HepG2 (cell line): Measurements from ENCODE around the gene SEPTIN10. TPM values are rescaled to one million over a fixed set of nuclear protein-coding genes. Genes with fewer than 3 reads are reported as not detected.

Source experiments
- ATAC-seq: fragments of 200-7000 bp; cut with Tn5 transposase; 3 replicates; pipeline ENCODE4 v1.9.1; 2020; ENCODE audit warnings: mild to moderate bottlenecking, moderate library complexity
- BruUV-seq: library from RNA; stranded (reverse); fragments of 400-500 nt; replicated peaks from 2 replicates; lab custom pipeline; 2021; lab: Mats Ljungman, UMichigan
- CTCF ChIA-PET: fragments of 300-600 bp; formaldehyde crosslinking; extraction: SDS; loops from one replicate; lab custom pipeline; 2021; ENCODE audit warnings: low total read pairs, inconsistent platforms, low intra/inter-chr PET ratio; lab: Yijun Ruan, JAX
- POLR2A ChIA-PET: fragments of 350-600 bp; sonication (Branson Sonifier 250); formaldehyde crosslinking; loops from one replicate; lab custom pipeline; 2020; ENCODE audit warnings: antibody characterized with exemption, inconsistent platforms; lab: Yijun Ruan, JAX
- DNase-seq: peaks from one replicate; pipeline ENCODE4 v3.0.0-alpha.2; 2015; ENCODE audit warnings: low spot score
- FAIRE-seq: peaks from 3 replicates; lab custom pipeline; 2011; peaks lifted over from hg19 to GRCh38; lab: Jason Lieb, UNC
- H2AFZ ChIP-seq: one replicate; pipeline ENCODE4 v1.6.1; 2011; ENCODE audit warnings: low read length, inconsistent platforms
- H3K27ac ChIP-seq: fragments of 300-600 bp; 3 replicates; pipeline ENCODE4 v1.8.0; 2011; ENCODE audit warnings: mixed run types, mild to moderate bottlenecking, mixed read lengths, low read length, inconsistent platforms; ENCODE audit not compliant: insufficient read depth; ENCODE audit errors: extremely low read length
- H3K27me3 ChIP-seq, 2 experiments: fragments of 200-600 bp in 1 of 2; 2 replicates in 1 of 2; 3 replicates in 1 of 2; pipeline versions ENCODE4 v1.6.0 to v1.8.0; 2011; ENCODE audit warnings: low read length in 2 of 2, mild to moderate bottlenecking in 2 of 2, moderate library complexity in 2 of 2, inconsistent platforms in 1 of 2; ENCODE audit not compliant: insufficient read depth in 2 of 2, control insufficient read depth in 1 of 2
- H3K36me3 ChIP-seq, 2 experiments: fragments of 200-600 bp in 1 of 2; replicated peaks in 1 of 2; 2 replicates in 1 of 2; 3 replicates in 1 of 2; pipeline versions ENCODE4 v1.5.1 to v1.8.0; 2011; ENCODE audit warnings: low read length in 2 of 2, inconsistent platforms in 1 of 2; ENCODE audit not compliant: insufficient read depth in 2 of 2, control insufficient read depth in 1 of 2
- H3K4me1 ChIP-seq: 2 replicates; pipeline ENCODE4 v1.5.1; 2012; ENCODE audit warnings: low read length, inconsistent platforms; ENCODE audit not compliant: insufficient read depth
- H3K4me2 ChIP-seq: 2 replicates; pipeline ENCODE4 v1.6.0; 2011; ENCODE audit warnings: low read depth, low read length, inconsistent platforms
- H3K4me3 ChIP-seq, 3 experiments: fragments of 200-600 bp in 1 of 3; sonication (generic), shearing (Covaris generic) in 1 of 3; replicated peaks in 1 of 3; 2 replicates each; pipeline ENCODE4 v1.5.1; 2011 to 2016; ENCODE audit warnings: low read length in 3 of 3, inconsistent platforms in 2 of 3, low read depth in 2 of 3, mild to moderate bottlenecking in 2 of 3, control low read depth in 1 of 3, mixed read lengths in 1 of 3; ENCODE audit not compliant: insufficient read depth in 1 of 3
- H3K79me2 ChIP-seq: one replicate; pipeline ENCODE4 v1.6.1; 2011; ENCODE audit warnings: low read length, inconsistent platforms; ENCODE audit not compliant: insufficient read depth
- H3K9ac ChIP-seq: 2 replicates; pipeline ENCODE4 v1.6.0; 2011; ENCODE audit warnings: mild to moderate bottlenecking, low read depth, low read length, inconsistent platforms; ENCODE audit not compliant: insufficient read depth
- H3K9me3 ChIP-seq: 2 replicates; pipeline ENCODE4 v1.5.1; 2012; ENCODE audit warnings: mild to moderate bottlenecking, low read length
- H4K20me1 ChIP-seq: 2 replicates; pipeline ENCODE4 v1.6.0; 2011; ENCODE audit warnings: inconsistent platforms, mild to moderate bottlenecking, low read length, moderate library complexity; ENCODE audit not compliant: insufficient read depth
- CC2D1A ChIP-seq: sonication (generic); formaldehyde crosslinking; IDR thresholded peaks from 2 replicates; pipeline ENCODE4 v1.8.1; 2023; ENCODE audit warnings: mild to moderate bottlenecking, missing genetic modification reagents
- HMG20B ChIP-seq: conservative IDR thresholded peaks from 2 replicates; pipeline ENCODE4 v1.6.1; 2016; ENCODE audit warnings: missing genetic modification reagents, missing compliant biosample characterization
- IKZF1 ChIP-seq: fragments of 450-650 bp; IDR thresholded peaks from 2 replicates; pipeline ENCODE4 v1.7.1; 2016
- MBD4 ChIP-seq: IDR thresholded peaks from 2 replicates; pipeline ENCODE4 v1.6.1; 2012; ENCODE audit warnings: low read length, inconsistent platforms, borderline replicate concordance
- NFE2 ChIP-seq: sonication (generic); formaldehyde crosslinking; IDR thresholded peaks from 2 replicates; pipeline ENCODE4 v1.4.0; 2020; ENCODE audit warnings: missing genetic modification reagents
- NRL ChIP-seq: sonication (generic); formaldehyde crosslinking; IDR thresholded peaks from 2 replicates; pipeline ENCODE4 v1.5.0; 2020; ENCODE audit warnings: missing genetic modification reagents, mild to moderate bottlenecking, moderate library complexity, borderline replicate concordance
- PHF8 ChIP-seq: sonication (generic); formaldehyde crosslinking; IDR thresholded peaks from 2 replicates; pipeline ENCODE4 v1.5.0; 2020; ENCODE audit warnings: missing genetic modification reagents
- PLSCR1 ChIP-seq: sonication (generic); formaldehyde crosslinking; IDR thresholded peaks from 2 replicates; pipeline ENCODE4 v1.5.0; 2020; ENCODE audit warnings: missing genetic modification reagents, mild to moderate bottlenecking, borderline replicate concordance
- SMARCE1 ChIP-seq: fragments of 450-650 bp; IDR thresholded peaks from 2 replicates; pipeline ENCODE4 v1.6.1; 2017; ENCODE audit warnings: borderline replicate concordance
- STAT5B ChIP-seq: sonication (generic); formaldehyde crosslinking; IDR thresholded peaks from 2 replicates; pipeline ENCODE4 v1.4.0; 2020; ENCODE audit warnings: missing genetic modification reagents
- TCF12 ChIP-seq, 2 experiments: fragments of 450-650 bp in 1 of 2; sonication (generic) in 1 of 2; formaldehyde crosslinking in 1 of 2; IDR thresholded peaks; 2 replicates each; pipeline versions ENCODE4 v1.6.1 to v1.8.0; 2017 to 2022; ENCODE audit warnings: antibody characterized with exemption in 1 of 2, mild to moderate bottlenecking in 1 of 2, missing genetic modification reagents in 1 of 2, moderate library complexity in 1 of 2
- TGIF2 ChIP-seq: IDR thresholded peaks from 2 replicates; pipeline ENCODE4 v1.6.1; 2016; ENCODE audit warnings: control low read depth, missing compliant biosample characterization
- THRA ChIP-seq: sonication (generic); formaldehyde crosslinking; IDR thresholded peaks from 2 replicates; pipeline ENCODE4 v1.4.0; 2020; ENCODE audit warnings: missing genetic modification reagents, borderline replicate concordance
- ZHX1 ChIP-seq: sonication (generic); formaldehyde crosslinking; IDR thresholded peaks from 2 replicates; pipeline ENCODE4 v1.8.1; 2022; ENCODE audit warnings: low read depth, mild to moderate bottlenecking, missing genetic modification reagents
- ZKSCAN5 ChIP-seq: sonication (generic); formaldehyde crosslinking; IDR thresholded peaks from 2 replicates; pipeline ENCODE4 v1.5.1; 2020; ENCODE audit warnings: mild to moderate bottlenecking, missing genetic modification reagents
- ZMAT3 ChIP-seq: sonication (generic); formaldehyde crosslinking; conservative IDR thresholded peaks from 2 replicates; pipeline ENCODE4 v1.7.0; 2021; ENCODE audit warnings: missing genetic modification reagents
- ZNF160 ChIP-seq: sonication (generic); formaldehyde crosslinking; IDR thresholded peaks from 2 replicates; pipeline ENCODE4 v1.8.0; 2022; ENCODE audit warnings: mild to moderate bottlenecking, inconsistent platforms, missing genetic modification reagents
- ZNF775 ChIP-seq: sonication (generic); formaldehyde crosslinking; IDR thresholded peaks from 2 replicates; pipeline ENCODE4 v1.4.0; 2020; ENCODE audit warnings: missing genetic modification reagents, mild to moderate bottlenecking, moderate library complexity, borderline replicate concordance
- WGBS: methylation state at CpG from one replicate; pipeline ENCODE4 v1.1.6; 2017; ENCODE audit warnings: low lambda C conversion rate; 5-methylcytosine and 5-hydroxymethylcytosine counted together
- in situ Hi-C: cut with HindIII; loops from 2 replicates; pipeline ENCODE4 v1.10.0; 2017; ENCODE audit warnings: low pct_unique_long_range_greater_than_20kb; ENCODE audit not compliant: extremely low pct_ligation_motif_present
- intact Hi-C: fragments of 100-400 bp; cut with micrococcal nuclease; formaldehyde crosslinking; loops from one replicate; pipeline ENCODE4 v1.10.0; 2022; ENCODE audit not compliant: unreplicated experiment
- polyA plus RNA-seq, 8 experiments: library from polyadenylated mRNA; depleted of rRNA in 3 of 8; stranded (reverse) in 7 of 8; unstranded in 1 of 8; fragments of >200 nt; fragmentation: Illumina TruSeq in 4 of 8; extraction: Trizol in 4 of 8; gene quantifications; 2 replicates each; pipeline versions ENCODE4 v1.2.1 to v1.2.3, GENCODE V29; 2011 to 2016; ENCODE audit warnings: low read depth in 4 of 8, missing spikeins in 1 of 8, mixed read lengths in 1 of 8; ENCODE audit not compliant: insufficient read depth in 1 of 8
- total RNA-seq, 5 experiments: library from RNA; depleted of rRNA; stranded (reverse); fragments of >200 nt; fragmentation: Illumina TruSeq; extraction: Trizol; gene quantifications; 2 replicates each; pipeline ENCODE4 v1.2.3, GENCODE V29; 2016; ENCODE audit warnings: low read depth in 1 of 5

SEPTIN10 gene
- total and polyA plus RNA-seq, 2 of the 13 experiments (the other 11 are each of a cell fraction or from before 2014, with no cell fraction given), result 45.8 to 67.5 TPM

- Histone ChIP-seq H3K9ac (no peak overlapping the region), H3K27me3 (peaks cover 1 to 4% of the 10 kb centered on the region in 2 experiments; a peak in 2 of 5 replicates), H3K27ac (no peak overlapping the region), H3K36me3 (no peaks in the 10 kb centered on the region), H3K9me3 (no peaks in the 10 kb centered on the region), H3K4me2 (no peak overlapping the region), H2AFZ (no peak overlapping the region), H3K4me3 (no peak overlapping the region), H3K4me1 (no peaks in the 10 kb centered on the region), H3K79me2 (no peaks in the 10 kb centered on the region), H4K20me1 (no peaks in the 10 kb centered on the region)
- ATAC-seq, result no peak
- FAIRE-seq, result no peak
- BruUV-seq, result no TSS peak
- ChIA-PET CTCF (no interaction called here), POLR2A (no interaction called here)
- intact Hi-C loops, result no loop called here
- DNase-seq, result no peak
- TF ChIP-seq TGIF2 (CRISPR knock-in tag) (no peak), SMARCE1 (no peak), THRA (no peak), TCF12 (IDR thresholded peaks at IDR 0.05) (no peak), TCF12 (CRISPR knock-in tag; IDR thresholded peaks at IDR 0.05) (no peak), ZMAT3 (CRISPR knock-in tag) (no peak), ZKSCAN5 (no peak), IKZF1 (no peak), HMG20B (CRISPR knock-in tag) (no peak), ZHX1 (CRISPR knock-in tag) (no peak), STAT5B (CRISPR knock-in tag) (no peak), PLSCR1 (CRISPR knock-in tag) (no peak), ZNF775 (CRISPR knock-in tag) (no peak), PHF8 (no peak), NFE2 (CRISPR knock-in tag) (no peak), CC2D1A (no peak), MBD4 (no peak), NRL (CRISPR knock-in tag) (no peak), ZNF160 (CRISPR knock-in tag) (no peak)
- in situ Hi-C loops, result no loop called here
- WGBS, result 50% methylated on average over 15 of the region's 15 CpGs
These were observed 114.9 kb downstream of the SEPTIN10 start for GRCh38 chr2:109498906-109499305.
